GM19463 (cell line): ENCODE data around the gene TMEM203.

Experiments
- ATAC-seq: cut with Tn5 transposase; IDR thresholded peaks from one replicate; pipeline ENCODE4 v1.9.1; 2021; ENCODE audit warnings: mild to moderate bottlenecking, moderate library complexity; ENCODE audit not compliant: unreplicated experiment

The TMEM203 gene

DNA sequence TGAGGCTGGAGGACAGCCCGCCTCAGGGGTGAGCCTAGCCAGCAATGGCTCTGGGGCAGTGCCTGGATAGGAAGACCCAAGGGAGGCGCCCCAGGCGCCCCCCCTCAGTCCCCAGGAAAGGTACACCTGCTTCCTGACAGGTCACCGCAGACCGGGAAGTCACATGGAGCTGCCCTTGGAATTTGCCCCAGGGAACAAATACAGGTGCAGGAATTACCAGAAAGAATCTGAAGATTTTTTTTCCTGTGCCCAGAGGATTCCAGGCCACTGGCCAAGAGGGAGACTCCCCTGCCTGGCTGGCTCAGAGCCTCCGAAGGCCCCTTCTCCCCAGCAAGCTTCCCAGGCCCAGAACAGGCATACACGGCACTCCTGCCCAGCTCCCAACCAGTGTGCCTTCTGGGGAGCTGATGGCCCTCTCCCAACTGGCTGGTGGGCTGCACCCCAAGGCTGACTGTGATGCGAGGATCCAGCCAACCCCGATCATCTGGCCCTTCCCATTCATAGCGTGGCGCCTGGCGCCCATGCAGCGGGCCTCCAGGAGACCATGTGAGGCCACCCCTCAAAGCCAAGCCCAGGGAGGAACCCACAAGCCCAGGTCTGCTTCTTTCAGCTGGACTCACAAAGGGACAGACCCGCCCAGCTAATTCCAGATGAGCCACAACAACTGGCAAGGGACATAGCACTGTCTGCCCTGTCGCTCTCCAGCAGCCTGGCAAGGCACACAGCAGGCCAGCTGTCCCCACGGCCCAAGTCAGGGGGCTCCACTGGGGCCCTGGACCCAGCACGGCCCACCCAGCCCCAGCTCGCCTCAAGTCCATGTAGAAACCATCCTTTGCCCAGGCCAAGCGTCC lies 7.2 kb downstream of the TMEM203 start:
- no peak for ATAC-seq

DNA sequence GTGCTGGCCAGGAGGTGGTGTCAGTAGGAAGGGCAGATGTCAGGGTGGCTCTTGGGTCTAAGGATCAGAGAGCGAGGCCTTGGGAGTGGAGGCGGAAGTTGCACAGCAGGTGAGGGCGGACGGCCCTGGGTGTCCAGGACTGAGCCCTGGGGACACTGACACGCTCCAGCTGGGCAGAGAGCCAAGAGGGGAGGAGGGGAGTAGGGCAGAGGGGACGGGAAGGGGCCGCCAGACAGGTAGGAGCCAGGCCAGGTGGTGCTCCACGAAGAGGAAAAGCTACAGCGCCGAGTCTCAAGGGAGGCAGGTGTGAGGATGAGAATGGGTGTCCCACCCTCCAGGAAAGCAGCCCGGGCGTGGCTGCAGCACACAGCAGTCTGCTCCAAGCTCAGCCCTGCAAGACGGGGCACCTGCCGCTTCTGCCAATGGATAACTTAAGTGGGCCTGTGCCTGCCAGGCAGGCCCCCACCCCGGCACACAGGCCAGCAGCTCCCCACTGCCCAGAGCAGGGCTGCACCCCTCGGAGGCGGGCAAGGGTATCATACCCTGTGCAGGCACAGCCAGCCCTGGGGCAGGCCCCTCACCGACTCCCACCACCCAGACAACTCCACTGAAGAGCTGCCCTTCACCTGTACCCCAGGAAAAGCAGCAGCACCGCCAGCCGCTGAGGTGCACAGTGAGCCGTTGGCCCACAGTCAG lies 9.8 kb downstream of the TMEM203 start:
- no peak for ATAC-seq

DNA sequence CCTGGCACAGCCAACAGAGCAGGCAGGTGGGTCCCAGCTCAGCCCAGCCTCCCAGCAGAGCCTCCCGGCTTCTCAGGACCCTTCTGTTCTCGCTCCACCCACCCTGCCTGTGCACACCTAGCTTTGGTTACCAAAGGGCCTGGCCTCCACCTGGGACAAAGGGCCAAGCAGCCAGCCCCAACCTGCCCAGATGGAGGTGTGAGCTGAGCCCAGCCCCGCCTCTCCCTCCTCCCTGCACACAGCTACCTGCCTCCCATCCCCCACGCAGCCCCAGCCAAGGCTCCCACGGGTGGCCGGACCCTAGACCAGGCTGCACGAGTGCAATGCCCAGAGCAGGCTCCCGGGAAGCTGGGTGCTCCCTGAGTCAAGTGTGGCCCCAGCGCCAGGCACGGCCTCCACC lies 10.5 kb downstream of the TMEM203 start:
- ATAC-seq, result no peak

DNA sequence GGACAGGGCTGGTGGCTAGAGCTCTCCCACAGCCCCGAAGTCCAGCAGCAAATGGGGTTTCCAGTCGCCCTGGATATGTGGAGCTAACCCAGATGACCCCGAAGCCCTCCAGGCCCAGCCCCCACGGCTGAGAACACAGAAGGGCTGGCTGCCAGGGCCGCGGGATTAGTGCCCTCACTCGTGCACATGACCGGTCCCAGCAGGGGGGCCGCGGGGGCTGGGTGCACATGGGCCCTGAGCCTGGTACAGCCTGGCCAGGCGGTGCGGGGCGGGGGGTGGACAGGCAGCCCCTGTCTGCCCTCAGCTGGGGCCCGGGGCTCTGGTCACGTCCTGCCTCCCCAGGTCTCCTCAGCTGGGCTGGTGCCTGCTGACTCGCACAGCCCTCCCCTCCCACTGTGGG lies 11.1 kb downstream of the TMEM203 start:
- ATAC-seq, result no peak

- ATAC-seq, result no peak
These were observed 11.7 kb downstream of the TMEM203 start for GRCh38 chr9:137193771-137194170.

GRCh38 chr9:137192859-137193258 lies 12.6 kb downstream of the TMEM203 start:
- no peak for ATAC-seq

- ATAC-seq, result no peak
These were observed 13.0 kb downstream of the TMEM203 start for GRCh38 chr9:137192448-137192780.

GRCh38 chr9:137191691-137192447 lies 13.6 kb downstream of the TMEM203 start:
- no peak for ATAC-seq

DNA sequence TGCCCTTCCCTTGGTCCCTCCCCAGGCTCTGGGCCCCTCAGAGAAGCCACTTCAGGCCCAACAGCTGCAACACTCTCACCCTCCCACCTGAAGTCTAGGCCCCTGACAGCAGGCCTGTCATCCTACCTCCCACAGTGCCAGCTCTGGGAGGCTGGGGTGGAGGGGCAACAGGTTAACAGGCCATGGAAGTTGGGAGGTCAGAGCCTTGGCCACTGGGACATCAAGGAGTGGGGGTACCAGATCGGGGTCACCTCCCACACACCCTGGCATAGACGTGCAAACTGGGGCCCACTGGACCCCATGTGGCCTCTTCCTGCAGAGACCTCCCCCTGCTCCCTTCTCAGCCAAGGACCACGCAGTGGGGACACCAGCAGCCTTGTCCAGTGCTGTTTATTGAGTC lies 14.2 kb downstream of the TMEM203 start:
- ATAC-seq, result no peak

DNA sequence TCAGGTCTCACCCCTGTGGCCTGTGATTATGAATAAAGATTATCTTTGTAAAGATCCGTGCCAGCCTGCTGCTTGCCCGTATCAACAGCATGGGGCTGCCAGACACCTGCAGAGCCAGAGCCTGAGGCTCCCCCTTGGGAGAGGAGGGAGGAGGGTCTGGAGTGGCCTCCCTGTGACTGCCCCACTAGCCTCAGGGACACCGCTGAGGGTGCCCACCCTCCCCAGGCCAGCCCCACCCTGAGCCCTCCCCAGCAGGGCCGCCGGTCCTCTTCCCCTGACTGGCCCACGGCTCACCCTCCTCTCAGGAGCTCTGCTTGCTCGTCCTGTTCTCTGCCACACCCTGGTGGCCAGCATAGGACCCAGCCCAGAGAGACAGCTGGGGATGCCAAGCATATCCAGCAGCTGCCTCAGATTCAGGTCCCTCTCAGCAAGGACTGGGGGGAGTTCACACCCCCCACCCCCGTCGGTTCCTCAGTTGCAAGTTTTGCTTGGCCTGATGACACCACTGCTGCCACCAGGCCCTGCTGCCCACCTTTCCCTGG lies 15.1 kb downstream of the TMEM203 start:
- no peak for ATAC-seq

- ATAC-seq, result no peak
These were observed 15.9 kb downstream of the TMEM203 start for GRCh38 chr9:137189297-137190295.

- ATAC-seq, result peak; percentile 85
These were observed 16.8 kb downstream of the TMEM203 start, which contains the start of the genes ANAPC2 and SSNA1 for GRCh38 chr9:137188490-137189296. TSS of gene ANAPC2 (minus strand) at chr9:137188560. CDS start at chr9:137188532, 28 bp downstream. TSS of gene SSNA1 (plus strand) at chr9:137188676. CDS start at chr9:137188727, 51 bp downstream.

DNA sequence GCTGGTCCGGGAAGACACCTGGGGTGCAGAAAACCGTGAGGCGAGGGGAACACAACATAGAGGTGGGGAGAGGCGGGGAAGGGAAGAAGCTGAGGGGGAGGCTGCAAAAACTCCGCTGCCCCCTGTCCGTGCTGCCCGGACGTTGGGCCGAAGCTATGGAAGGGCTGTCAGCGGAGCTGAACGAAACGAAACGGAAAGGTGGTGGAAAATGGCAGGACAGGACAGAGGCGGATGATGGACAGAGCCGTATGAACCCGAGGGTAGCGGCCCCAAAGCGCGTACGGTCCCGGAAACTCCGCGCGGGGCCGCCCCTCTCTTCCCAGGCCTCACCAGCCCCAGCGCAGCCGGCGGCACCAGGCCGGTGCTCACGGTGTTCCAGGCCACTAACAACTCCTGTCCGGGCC lies 17.4 kb downstream of the TMEM203 start:
- peak; percentile 10 for ATAC-seq

- no peak for ATAC-seq
These were observed 18.1 kb downstream of the TMEM203 start for GRCh38 chr9:137187386-137187785.

DNA sequence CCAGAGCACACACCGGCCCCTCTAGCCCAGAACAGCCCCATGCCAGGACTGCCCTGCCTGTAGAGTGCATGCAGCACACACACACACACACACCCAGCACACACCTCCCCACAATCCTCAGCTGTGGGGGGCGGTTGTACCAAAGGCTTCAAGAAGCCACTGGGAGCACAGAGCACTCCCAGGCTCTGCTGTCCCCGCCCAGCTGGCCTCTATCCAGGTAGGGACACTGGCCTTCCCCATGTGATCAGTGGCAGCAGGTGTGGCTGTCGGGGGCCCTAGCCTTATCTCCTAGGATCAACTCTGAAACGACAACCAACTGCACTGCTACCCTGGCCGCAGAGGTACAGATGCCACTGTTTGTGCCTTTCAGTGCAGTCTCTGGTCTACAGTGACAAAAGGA lies 19.1 kb downstream of the TMEM203 start:
- no peak for ATAC-seq

DNA sequence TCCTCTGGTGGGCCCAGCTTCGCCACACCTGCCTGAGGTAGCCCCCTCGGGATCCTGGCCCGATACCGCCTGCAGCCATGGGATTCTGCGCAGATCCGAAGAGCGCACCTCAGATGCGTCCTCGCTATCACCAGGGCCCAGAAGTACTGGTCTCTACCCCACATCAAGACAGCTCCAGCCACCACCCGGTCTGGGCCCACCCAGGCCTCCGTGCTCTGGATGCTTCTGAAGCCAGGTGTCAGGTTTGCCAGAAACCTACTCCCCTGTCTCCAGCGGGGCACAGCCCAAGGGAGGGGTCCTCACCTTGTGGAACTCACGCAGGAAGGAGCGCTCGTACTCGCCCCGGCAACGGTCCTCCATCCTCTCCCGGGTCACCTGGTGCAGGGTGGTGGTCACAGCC lies 19.5 kb downstream of the TMEM203 start:
- ATAC-seq, result no peak

DNA sequence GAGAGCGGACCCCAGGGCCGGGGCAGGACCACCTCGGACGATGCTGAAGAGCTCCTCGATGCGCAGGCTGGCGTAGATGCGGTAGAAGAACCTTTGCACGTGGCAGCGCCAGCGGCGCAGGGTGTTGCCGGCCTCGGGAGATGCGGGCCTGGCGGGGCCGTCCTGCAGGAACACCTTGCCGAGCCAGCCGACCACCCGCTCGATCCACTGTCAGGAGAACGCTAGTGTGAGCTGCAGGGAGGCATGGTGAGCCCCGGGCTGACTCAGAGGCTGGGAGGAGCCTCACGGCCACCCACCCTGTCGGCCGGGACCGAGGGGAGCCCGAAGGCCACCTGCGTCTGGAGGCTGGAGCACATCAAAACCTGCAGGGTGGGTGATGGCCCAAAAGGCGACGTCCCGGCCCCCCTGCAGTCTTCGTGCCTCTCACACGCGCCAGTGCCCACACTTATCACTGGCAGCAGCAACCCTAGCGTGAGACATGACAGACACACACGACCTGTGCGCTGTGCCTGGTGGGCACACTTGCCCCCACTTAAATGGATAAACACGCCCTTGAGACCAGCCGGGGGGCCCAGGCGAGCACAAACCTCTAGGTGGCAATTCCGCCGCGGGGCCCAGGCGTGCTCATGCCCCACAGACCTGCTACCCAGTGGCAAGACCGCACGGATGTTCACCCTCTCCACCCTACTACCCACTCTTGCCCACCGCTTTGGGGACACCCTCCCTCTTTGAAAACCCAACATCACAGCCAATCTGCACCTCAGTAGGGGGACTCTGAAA lies 20.4 kb downstream of the TMEM203 start:
- ATAC-seq, result no peak

DNA sequence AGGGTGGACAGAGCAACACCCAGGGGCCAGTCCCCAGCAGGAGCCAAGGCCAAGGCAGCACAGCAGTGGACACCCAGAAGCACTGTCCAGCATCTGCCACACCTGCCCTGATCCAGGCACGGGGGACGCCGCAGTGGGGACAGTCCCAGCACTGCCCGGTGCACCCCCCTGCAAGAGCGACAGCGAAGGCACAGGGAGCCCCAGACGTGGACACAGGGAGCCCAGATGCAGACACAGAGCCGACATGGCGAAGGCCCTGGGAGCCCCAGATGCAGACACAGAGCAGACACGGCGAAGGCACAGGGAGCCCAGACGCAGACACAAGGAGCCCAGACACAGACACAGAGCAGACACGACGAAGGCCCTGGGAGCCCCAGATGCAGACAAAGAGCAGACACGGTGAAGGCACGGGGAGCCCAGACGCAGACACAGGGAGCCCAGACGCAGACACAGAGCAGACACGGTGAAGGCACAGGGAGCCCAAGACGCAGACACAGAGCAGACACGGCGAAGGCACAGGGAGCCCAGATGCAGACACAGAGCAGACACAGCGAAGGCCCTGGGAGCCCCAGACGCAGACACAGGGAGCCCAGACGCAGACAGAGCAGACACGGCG lies 21.4 kb downstream of the TMEM203 start:
- no peak for ATAC-seq
